Neural progenitor cell (in vitro differentiated cells): Measurements from ENCODE around the gene PLTP.

Experiments used
- CTCF ChIP-seq: fragments of 200-600 bp; sonication (generic); IDR thresholded peaks from 2 replicates; pipeline ENCODE4 v1.5.1; 2017; ENCODE audit warnings: antibody characterized with exemption, mild to moderate bottlenecking
- EZH2 ChIP-seq: fragments of 200-600 bp; sonication (generic); IDR thresholded peaks from 2 replicates; pipeline ENCODE4 v1.6.1; 2017; ENCODE audit warnings: antibody characterized with exemption, mild to moderate bottlenecking, moderate library complexity
- EZH2phosphoT487 ChIP-seq: fragments of 200-600 bp; sonication (generic); IDR thresholded peaks from 2 replicates; pipeline ENCODE4 v1.6.1; 2017; ENCODE audit warnings: antibody characterized with exemption

GRCh38 chr20:45890077-45890984 is 21.6 kb downstream of the PLTP start:
- TF ChIP-seq EZH2 = no peak
- TF ChIP-seq CTCF = peak; percentile 83
- TF ChIP-seq EZH2phosphoT487 = peak; percentile 35
